ENCODE measurements around the gene BMPER.

- TF ChIP-seq GATA2 (IDR thresholded peaks at IDR 0.05; ENCODE audit: low read depth, low read length) (no peak), GATA3 (IDR thresholded peaks at IDR 0.05; ENCODE audit: low read depth, low read length) (no peak)
These were observed 129.4 kb downstream of the BMPER start for GRCh38 chr7:34034728-34035127.

Measured in SH-SY5Y (cell line).